Fibroblast of pulmonary artery (primary cell): ENCODE measurements around the gene ADAMTS4.

Experiments
- DNase-seq: peaks from one replicate; pipeline ENCODE4 v3.0.0-alpha.2; 2010; ENCODE audit warnings: low read depth
- H3K4me3 ChIP-seq: replicated peaks from 2 replicates; pipeline ENCODE4 v1.5.1; 2011; ENCODE audit warnings: low read depth, mild to moderate bottlenecking, control low read depth, low read length, moderate library complexity
- TF ChIP-seq, protein P1 (sequence below): IDR thresholded peaks from 2 replicates; pipeline ENCODE4 v1.5.1; 2011; ENCODE audit warnings: mild to moderate bottlenecking, control low read depth, low read length, inconsistent platforms; ENCODE audit errors: missing control alignments

Gene ADAMTS4

DNA sequence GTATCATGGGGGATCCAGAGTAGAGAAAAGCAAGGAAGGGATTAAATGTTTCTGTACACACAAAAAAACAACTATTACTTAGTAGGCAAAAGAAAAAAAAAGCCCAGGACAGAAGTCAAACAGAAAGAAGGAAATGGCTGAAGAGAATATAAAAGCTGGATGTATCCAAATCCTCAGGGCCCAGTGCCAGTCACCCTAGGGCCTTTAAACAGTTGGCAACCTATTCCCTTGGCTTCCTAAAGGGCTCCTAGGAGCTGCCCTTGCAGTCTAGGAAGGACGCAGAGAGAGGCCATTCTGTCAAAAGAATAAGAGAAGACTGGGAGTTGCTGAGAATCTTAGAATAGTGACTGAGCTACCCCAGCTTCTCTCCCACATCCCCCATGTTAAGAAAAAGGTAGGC is 26.5 kb downstream of the ADAMTS4 start:
- H3K4me3 ChIP-seq, result no peak overlapping the region
- TF ChIP-seq, protein P1, sequence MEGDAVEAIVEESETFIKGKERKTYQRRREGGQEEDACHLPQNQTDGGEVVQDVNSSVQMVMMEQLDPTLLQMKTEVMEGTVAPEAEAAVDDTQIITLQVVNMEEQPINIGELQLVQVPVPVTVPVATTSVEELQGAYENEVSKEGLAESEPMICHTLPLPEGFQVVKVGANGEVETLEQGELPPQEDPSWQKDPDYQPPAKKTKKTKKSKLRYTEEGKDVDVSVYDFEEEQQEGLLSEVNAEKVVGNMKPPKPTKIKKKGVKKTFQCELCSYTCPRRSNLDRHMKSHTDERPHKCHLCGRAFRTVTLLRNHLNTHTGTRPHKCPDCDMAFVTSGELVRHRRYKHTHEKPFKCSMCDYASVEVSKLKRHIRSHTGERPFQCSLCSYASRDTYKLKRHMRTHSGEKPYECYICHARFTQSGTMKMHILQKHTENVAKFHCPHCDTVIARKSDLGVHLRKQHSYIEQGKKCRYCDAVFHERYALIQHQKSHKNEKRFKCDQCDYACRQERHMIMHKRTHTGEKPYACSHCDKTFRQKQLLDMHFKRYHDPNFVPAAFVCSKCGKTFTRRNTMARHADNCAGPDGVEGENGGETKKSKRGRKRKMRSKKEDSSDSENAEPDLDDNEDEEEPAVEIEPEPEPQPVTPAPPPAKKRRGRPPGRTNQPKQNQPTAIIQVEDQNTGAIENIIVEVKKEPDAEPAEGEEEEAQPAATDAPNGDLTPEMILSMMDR, result no peak
- no peak for DNase-seq

DNA sequence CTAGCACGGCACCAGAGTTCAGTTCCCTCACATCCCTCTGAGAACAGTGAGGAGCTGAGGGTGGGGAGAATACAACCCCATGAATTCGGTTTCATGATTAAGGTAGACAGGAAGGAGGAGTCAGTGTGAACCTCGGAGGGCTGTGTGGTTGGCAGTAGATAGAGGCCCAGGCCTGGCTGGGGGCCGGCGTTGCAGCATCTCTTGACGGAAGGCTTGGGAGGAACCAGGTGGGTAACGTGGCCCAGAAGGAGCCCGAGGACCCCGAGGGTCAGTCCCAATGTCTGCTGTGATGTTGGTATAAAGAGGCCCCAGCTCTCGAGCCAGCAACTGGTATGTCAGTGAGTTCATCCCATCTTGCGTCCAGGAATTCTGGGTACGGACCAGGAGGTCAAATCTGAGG is 27.2 kb downstream of the ADAMTS4 start:
- TF ChIP-seq, protein P1, result no peak
- H3K4me3 ChIP-seq, result no peak overlapping the region
- no peak for DNase-seq

DNA sequence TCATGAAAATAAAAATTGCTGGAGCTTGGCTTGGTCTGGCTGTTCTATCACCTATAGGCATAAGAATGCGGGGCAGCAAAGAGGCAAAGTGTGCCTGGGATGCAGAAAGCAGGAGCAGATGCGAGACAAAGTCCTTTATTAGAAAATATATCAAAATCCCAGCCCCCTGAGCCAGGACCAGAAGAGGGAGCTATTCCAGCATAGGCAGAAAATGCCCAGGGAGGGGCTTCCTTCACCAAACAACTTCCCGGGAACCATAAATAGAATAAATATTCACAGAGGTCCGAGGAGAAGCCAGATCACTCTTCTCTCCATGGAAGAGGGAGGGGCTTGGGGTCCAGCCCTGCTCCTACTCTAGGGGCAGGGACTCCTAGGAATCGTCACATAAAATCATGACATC is 27.7 kb downstream of the ADAMTS4 start:
- H3K4me3 ChIP-seq, result no peak overlapping the region
- no peak for DNase-seq
- TF ChIP-seq, protein P1, result peak; percentile 30

DNA sequence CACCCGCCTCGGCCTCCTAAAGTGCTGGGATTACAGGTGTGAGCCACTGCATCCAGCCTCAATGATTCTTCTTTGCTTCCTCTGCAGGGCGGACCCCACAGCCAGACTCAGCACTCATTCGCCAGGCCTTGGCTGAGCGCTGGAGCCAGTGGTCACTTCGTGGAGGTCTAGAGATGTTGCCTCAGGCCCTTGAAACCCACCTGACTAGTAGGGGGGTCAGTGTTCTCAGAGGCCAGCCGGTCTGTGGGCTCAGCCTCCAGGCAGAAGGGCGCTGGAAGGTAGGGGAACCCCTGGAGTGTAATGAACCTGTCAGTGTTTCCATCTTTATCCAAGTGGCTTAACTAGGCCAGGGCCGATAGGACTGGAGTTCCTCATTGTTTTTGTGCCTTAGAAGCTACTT is 29.9 kb downstream of the ADAMTS4 start:
- H3K4me3 ChIP-seq, result no peak overlapping the region
- DNase-seq, result no peak
- TF ChIP-seq, protein P1, result no peak

DNA sequence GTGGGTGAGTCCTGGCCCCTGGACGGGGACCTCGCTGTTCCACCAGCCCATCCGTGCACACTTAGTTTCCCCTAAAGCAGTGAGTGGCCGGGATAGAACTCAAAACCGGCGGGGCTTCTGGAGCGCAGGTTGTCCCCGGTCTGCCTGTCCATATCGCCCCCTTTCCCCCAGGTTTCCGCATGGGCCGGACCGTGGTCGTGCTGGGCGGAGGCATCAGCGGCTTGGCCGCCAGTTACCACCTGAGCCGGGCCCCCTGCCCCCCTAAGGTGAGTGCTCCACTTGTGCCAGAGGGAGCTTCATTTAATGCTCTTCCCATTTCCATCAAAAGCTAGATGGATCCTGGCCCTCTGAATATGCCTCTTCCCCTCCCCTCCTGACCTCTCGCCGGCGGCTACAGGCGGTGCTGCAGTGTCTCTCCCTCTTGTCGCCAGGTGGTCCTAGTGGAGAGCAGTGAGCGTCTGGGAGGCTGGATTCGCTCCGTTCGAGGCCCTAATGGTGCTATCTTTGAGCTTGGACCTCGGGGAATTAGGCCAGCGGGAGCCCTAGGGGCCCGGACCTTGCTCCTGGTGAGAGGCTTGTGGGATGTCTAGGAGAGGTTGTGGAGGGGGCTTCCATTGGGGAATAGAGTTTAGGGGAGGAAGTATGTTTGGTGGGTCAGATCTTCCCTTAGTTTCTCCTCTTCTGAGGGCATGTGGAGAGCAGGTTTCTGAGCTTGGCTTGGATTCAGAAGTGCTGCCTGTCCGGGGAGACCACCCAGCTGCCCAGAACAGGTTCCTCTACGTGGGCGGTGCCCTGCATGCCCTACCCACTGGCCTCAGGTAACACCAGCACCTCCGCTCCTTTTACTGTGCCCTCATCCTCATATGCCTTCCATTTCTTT is 31.9 kb downstream of the ADAMTS4 start:
- no peak for DNase-seq
- peak overlapping the region; percentile 87 for H3K4me3 ChIP-seq
- TF ChIP-seq, protein P1, result no peak

DNA sequence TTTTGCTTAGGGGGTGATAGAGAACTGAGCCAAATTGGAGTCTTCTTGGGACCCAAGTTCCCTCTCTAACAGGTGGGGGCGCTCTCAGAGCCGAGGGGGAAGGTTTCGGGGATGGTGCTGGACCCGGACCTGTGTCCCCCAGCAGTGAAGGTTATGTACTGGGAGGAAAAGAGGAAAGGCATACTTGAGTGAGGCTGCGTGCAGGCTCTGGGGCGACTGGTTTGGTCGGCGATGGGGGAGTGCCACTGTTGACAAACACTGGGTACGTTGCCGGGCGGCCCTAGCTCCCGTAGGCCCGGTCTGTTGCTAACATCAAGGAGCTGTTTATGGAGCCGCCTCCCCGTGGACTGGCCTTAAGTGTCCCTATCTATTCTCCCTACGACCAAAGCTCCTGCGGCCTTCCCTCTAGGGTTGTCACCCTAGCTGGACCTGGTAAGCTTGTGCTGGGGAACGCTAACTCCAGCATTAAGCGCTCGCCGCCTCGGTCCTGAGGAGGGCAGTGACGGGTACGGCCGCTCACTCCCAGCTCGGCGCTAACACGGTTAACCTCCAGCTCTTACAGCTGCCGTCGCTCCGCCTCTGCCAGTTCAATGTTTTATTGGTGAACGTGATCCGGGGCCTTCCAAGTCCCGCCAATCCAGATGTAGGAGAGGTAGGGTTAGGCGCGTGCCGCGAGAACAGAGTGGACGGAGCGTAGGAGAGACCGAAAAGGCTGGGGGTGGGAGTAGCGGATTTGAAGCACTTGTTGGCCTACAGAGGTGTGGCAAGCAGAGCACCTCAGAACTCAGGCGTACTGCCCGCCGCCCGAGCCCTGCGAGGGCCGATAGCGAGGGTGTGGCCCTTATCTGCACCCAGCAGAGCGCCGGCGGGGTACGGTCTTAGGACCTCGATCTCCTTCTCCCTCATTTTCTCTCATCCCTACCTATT is 32.8 kb downstream of the ADAMTS4 start, which contains the start of gene PPOX:
Gene PPOX, plus strand, starts transcription at position 685 of the 927 bp plus-strand sequence. CDS start 422 bp downstream, outside the sequence.
- DNase-seq, result peak; percentile 99
- peak within 1 kb of the TSS; percentile 87 for H3K4me3 ChIP-seq
- TF ChIP-seq, protein P1, result peak; percentile 46
